Measurements from ENCODE around the gene ADAMTS6.

Gene ADAMTS6

DNA sequence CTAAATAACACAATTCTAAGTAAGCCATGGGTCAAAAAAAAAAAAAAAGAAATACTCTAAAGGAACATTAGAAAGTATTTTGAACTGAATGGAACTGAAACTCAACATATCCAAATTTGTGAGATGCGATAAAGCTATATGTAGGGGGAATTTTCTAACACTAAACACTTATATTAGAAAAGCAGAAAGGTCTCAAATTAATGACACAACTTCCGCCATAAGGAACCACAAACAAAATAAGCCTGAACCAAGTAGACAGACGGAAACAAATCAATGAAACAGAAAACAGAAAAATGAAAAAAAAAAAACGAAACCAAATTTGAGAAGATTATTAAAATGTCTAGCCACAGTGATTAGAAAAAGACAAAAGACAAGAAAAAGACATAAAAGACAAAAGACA is 39.9 kb downstream of the ADAMTS6 start:
- no peak overlapping the region for H3K4me3 ChIP-seq (ENCODE audit: low read depth, low read length)
- TF ChIP-seq, protein P1, sequence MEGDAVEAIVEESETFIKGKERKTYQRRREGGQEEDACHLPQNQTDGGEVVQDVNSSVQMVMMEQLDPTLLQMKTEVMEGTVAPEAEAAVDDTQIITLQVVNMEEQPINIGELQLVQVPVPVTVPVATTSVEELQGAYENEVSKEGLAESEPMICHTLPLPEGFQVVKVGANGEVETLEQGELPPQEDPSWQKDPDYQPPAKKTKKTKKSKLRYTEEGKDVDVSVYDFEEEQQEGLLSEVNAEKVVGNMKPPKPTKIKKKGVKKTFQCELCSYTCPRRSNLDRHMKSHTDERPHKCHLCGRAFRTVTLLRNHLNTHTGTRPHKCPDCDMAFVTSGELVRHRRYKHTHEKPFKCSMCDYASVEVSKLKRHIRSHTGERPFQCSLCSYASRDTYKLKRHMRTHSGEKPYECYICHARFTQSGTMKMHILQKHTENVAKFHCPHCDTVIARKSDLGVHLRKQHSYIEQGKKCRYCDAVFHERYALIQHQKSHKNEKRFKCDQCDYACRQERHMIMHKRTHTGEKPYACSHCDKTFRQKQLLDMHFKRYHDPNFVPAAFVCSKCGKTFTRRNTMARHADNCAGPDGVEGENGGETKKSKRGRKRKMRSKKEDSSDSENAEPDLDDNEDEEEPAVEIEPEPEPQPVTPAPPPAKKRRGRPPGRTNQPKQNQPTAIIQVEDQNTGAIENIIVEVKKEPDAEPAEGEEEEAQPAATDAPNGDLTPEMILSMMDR (IDR thresholded peaks at IDR 0.05; ENCODE audit: low read depth, low read length, missing control alignments) = no peak
- no peak for DNase-seq (ENCODE audit: low read depth)

DNA sequence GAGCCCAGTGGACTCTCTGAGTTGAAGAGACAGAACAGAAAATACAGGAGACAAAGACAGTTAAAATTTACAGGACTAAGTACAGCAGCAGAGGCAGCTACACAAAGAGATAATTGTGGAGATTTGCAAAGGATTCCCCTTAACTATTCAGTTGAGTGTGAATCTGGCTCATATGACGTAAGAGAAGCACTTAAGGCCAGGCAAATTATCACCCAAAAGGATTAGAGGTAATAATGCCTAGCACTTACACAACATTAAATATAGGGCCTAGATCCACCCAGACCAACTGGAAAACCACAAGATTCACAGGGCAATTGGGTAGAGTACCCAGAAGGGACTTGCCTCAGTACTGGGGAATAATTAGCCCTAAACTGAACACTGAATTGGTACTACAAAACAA is 41.3 kb downstream of the ADAMTS6 start:
- DNase-seq (ENCODE audit: low read depth) = no peak
- TF ChIP-seq, protein P1 (IDR thresholded peaks at IDR 0.05; ENCODE audit: low read depth, low read length, missing control alignments) = no peak
- no peak overlapping the region for H3K4me3 ChIP-seq (ENCODE audit: low read depth, low read length)

DNA sequence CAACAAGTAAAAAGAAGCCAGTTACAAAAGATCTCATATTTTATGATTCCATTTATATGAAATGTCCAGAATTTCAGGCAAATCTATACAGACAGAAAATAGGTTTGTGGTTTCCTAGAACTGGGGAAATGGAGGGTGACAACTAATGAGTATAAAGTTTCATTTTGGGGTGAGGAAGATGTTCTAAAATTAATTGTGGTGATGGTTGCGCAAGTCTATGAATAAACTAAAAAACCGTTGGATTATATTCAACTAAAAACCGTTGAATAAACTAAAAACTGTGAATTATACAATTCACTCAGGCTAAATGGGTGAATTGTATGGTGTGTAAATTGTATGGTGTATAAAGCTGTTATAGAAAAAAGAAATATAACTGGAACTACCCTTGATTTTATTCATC is 47.6 kb downstream of the ADAMTS6 start:
- TF ChIP-seq, protein P1 (IDR thresholded peaks at IDR 0.05; ENCODE audit: low read depth, low read length, missing control alignments) = no peak
- no peak overlapping the region for H3K4me3 ChIP-seq (ENCODE audit: low read depth, low read length)
- DNase-seq (ENCODE audit: low read depth) = no peak

DNA sequence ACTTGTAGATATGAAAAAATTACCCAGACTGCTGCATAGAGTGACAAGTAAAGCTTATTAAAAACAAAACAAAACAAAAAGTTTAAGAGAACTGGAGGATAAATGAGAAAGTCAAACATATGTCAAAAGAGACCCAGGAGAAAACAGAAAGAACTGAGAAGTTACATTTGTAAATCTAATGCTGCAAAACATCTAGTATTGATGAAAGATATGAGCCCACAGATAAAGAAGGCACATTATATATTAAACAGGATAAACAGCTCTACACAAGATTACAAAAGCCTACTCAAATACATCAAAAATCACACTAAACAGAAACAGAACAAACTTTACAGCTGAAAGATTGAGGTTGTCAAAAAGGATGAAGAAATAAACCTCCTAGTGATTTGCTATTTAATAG is 55.1 kb downstream of the ADAMTS6 start:
- TF ChIP-seq, protein P1 (IDR thresholded peaks at IDR 0.05; ENCODE audit: low read depth, low read length, missing control alignments) = no peak
- DNase-seq (ENCODE audit: low read depth) = no peak
- no peak overlapping the region for H3K4me3 ChIP-seq (ENCODE audit: low read depth, low read length)

DNA sequence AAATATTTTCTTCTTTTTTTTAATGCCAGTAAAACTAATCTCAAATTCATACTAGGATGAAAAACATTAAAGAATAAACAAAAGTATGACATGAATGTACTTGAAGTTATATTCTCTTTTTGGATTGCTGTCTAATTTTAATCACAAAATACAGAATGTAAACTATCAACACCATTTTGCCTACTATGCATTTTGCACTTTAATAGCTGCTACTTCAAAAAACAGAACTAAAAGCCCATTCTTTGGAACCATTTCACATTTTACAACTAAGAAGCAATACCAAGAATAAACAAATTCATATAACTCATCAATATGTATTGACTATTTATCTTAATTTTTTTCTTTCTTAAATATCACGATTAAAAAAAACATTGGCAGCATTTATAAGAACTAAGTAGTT is 58.1 kb downstream of the ADAMTS6 start:
- no peak for DNase-seq (ENCODE audit: low read depth)
- TF ChIP-seq, protein P1 (IDR thresholded peaks at IDR 0.05; ENCODE audit: low read depth, low read length, missing control alignments) = no peak
- no peak overlapping the region for H3K4me3 ChIP-seq (ENCODE audit: low read depth, low read length)

DNA sequence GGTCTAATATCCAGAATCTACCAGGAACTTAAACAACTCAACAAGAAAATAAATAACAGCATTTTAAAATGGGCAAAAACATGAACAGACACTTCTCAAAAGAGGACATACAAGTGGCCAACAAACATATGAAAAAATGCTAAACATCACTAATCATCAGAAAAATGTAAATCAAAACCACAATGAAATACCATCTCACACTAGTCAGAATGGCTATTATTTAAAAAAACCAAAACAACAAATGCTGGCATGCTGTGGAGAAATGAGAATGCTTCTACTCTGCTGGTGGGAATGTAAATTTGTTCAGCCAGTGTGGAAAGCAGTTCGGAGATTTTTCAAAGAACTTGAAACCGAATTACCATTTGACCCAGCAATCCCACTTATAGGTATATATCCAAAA is 63.1 kb downstream of the ADAMTS6 start:
- TF ChIP-seq, protein P1 (IDR thresholded peaks at IDR 0.05; ENCODE audit: low read depth, low read length, missing control alignments) = no peak
- H3K4me3 ChIP-seq (ENCODE audit: low read depth, low read length) = no peak overlapping the region
- DNase-seq (ENCODE audit: low read depth) = no peak

DNA sequence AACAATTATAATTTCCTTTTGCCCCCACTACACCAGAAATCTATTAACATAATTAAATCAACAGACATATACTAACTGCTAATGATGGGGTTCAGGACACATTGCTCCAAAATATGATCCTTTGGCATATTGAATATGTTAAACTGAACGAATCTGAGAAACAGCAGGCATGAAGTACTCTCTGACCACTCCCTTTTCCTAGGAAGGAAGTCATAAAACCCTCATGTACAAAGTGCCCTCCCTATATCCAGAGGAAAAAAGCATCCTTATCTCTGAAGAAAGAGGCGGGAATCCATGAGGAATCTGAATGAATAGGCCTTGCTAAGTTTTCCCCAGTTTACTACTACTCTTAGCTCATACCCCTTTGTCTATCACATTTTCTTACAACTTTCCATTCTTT is 67.9 kb downstream of the ADAMTS6 start:
- no peak for DNase-seq (ENCODE audit: low read depth)
- no peak overlapping the region for H3K4me3 ChIP-seq (ENCODE audit: low read depth, low read length)
- TF ChIP-seq, protein P1 (IDR thresholded peaks at IDR 0.05; ENCODE audit: low read depth, low read length, missing control alignments) = no peak

Measured in GM12864 (cell line).